Spleen (tissue), 11 donors: Measurements from ENCODE around the gene GAS2L3. TPM values are rescaled to one million over a fixed set of nuclear protein-coding genes. Genes with fewer than 3 reads are reported as not detected.
"Not testable (repeated sequence)": the region's sequence is repeated elsewhere in the genome, so short reads cannot be mapped to it uniquely, and the experiment has no call there.

ENCODE experiments used
- DNase-seq: peaks from one replicate; pipeline ENCODE4 v3.0.0-alpha.2; 2020
- H3K27ac ChIP-seq, 8 donors: fragments of 200-600 bp; sonication (generic) in 7 of 8; 1 replicate in 4 of 8; 2 replicates in 4 of 8; pipeline versions ENCODE4 v1.5.0 to v1.8.0; 2016 to 2021; ENCODE audit warnings: inconsistent platforms in 4 of 8, mild to moderate bottlenecking in 4 of 8, moderate library complexity in 1 of 8
- H3K27me3 ChIP-seq, 7 donors: fragments of 200-600 bp; sonication (generic) in 6 of 7; replicated peaks in 1 of 7; 1 replicate in 4 of 7; 2 replicates in 3 of 7; pipeline versions ENCODE4 v1.5.0 to v1.8.0; 2016 to 2021; ENCODE audit warnings: inconsistent platforms in 3 of 7, mild to moderate bottlenecking in 1 of 7
- H3K36me3 ChIP-seq, 6 donors: fragments of 200-600 bp; sonication (generic) in 5 of 6; 1 replicate in 4 of 6; 2 replicates in 2 of 6; pipeline versions ENCODE4 v1.5.0 to v1.8.0; 2016 to 2021; ENCODE audit warnings: inconsistent platforms in 2 of 6
- H3K4me1 ChIP-seq, 6 donors: fragments of 200-600 bp; sonication (generic) in 5 of 6; 1 replicate in 3 of 6; 2 replicates in 3 of 6; pipeline versions ENCODE4 v1.5.0 to v1.8.0; 2016 to 2021; ENCODE audit warnings: inconsistent platforms in 3 of 6
- H3K4me3 ChIP-seq, 8 donors: fragments of 200-600 bp; sonication (generic) in 7 of 8; 1 replicate in 4 of 8; 2 replicates in 4 of 8; pipeline versions ENCODE4 v1.5.0 to v1.8.0; 2016 to 2021; ENCODE audit warnings: inconsistent platforms in 4 of 8, mild to moderate bottlenecking in 4 of 8, moderate library complexity in 2 of 8
- H3K9me3 ChIP-seq, 8 donors: fragments of 200-600 bp; sonication (generic) in 7 of 8; 1 replicate in 4 of 8; 2 replicates in 4 of 8; pipeline versions ENCODE4 v1.5.0 to v1.8.0; 2016 to 2021; ENCODE audit warnings: inconsistent platforms in 4 of 8
- CTCF ChIP-seq, 11 experiments: fragments of 200-600 bp in 7 of 11; fragments of 450-650 bp in 4 of 11; sonication (generic) in 4 of 11; IDR thresholded peaks in 8 of 11; conservative IDR thresholded peaks in 3 of 11; 1 replicate in 7 of 11; 2 replicates in 4 of 11; pipeline versions ENCODE4 v1.4.0 to v1.8.0; 2016 to 2021; ENCODE audit warnings: antibody characterized with exemption in 11 of 11, inconsistent platforms in 4 of 11, mild to moderate bottlenecking in 1 of 11
- POLR2A ChIP-seq, 3 donors: fragments of 450-650 bp; IDR thresholded peaks; one replicate each; pipeline ENCODE4 v1.5.1; 2017; ENCODE audit warnings: antibody characterized with exemption in 3 of 3, mild to moderate bottlenecking in 1 of 3
- POLR2AphosphoS5 ChIP-seq, 3 donors: sonication (generic); formaldehyde crosslinking; IDR thresholded peaks; one replicate each; pipeline ENCODE4 v1.5.1; 2017; ENCODE audit warnings: antibody characterized with exemption in 3 of 3
- WGBS, 5 donors: extraction: QIAGEN DNeasy Blood & Tissue Kit in 3 of 5; methylation state at CpG; one replicate each; pipeline versions ENCODE4 v1.1.5 to v1.1.7; 2013 to 2018; 5-methylcytosine and 5-hydroxymethylcytosine counted together
- intact Hi-C: fragments of 100-400 bp; cut with DNase I; formaldehyde crosslinking; loops from one replicate; pipeline ENCODE4 v1.15.0; 2023; ENCODE audit warnings: low total_unique reads
- polyA plus RNA-seq, 3 donors: library from polyadenylated mRNA; stranded (reverse); fragments of 200-250 nt; gene quantifications; one replicate each; pipeline ENCODE4 v1.2.1, GENCODE V29; 2013
- total RNA-seq, 7 donors: library from RNA; depleted of rRNA in 3 of 7; stranded (reverse); fragments of >200 nt in 3 of 7; fragmentation: NEBNext Ultra II Directional in 4 of 7; extraction: Animal tissue kit (Norgen Biotek cat#: 25700) in 4 of 7; gene quantifications; one replicate each; pipeline versions ENCODE4 v1.1.0 to v1.2.1, GENCODE V29; 2016 to 2021
- donor health status: healthy with polysubstance abuse.
- donor health status: DM: no; HTN: no; CAD: no; lungs with moderate emphysema.
- donor health status: DM: no; HTN: no; CAD: no.
- donor health status: Bipolar disorder and iron deficiency.
- donor health status: healthy.
- donor health status: DM: no; HTN: no; CAD: no.
- donor health status: DM: yes; HTN: yes; CAD: no.

Gene GAS2L3
- total and polyA plus RNA-seq, 10 donors: 0.49 to 10.8 (median 6.5) TPM

- no peaks in the 10 kb centered on the region for H3K4me1 ChIP-seq
- no peak for DNase-seq
- 59 to 86% (median 75%) methylated on average over 2 of the region's 2 CpGs for WGBS, 5 donors
- no peak overlapping the region for H3K27ac ChIP-seq
- no peaks in the 10 kb centered on the region for H3K9me3 ChIP-seq
- no peak overlapping the region for H3K4me3 ChIP-seq
- H3K36me3 ChIP-seq: no peaks in the 10 kb centered on the region
- intact Hi-C loops: loop anchor here (10.0 kb wide), 2 partner anchors 201 to 321 kb away; partner anchors contain the start of gene SLC17A8
- H3K27me3 ChIP-seq: no peaks in the 10 kb centered on the region
- TF ChIP-seq POLR2A (IDR thresholded peaks at IDR 0.05) (no peak), POLR2AphosphoS5 (IDR thresholded peaks at IDR 0.05) (no peak), CTCF (IDR thresholded peaks at IDR 0.05 in 8 of 11, conservative IDR thresholded peaks at IDR 0.05 in 3 of 11) (no peak)
These were observed 17.8 kb upstream of the GAS2L3 start for GRCh38 chr12:100555722-100556121.

GRCh38 chr12:100557357-100557756 is 16.1 kb upstream of the GAS2L3 start:
- Histone ChIP-seq H3K36me3 (no peaks in the 10 kb centered on the region), H3K27me3 (no peaks in the 10 kb centered on the region), H3K4me3 (no peak overlapping the region), H3K27ac (no peak overlapping the region), H3K4me1 (no peaks in the 10 kb centered on the region), H3K9me3 (no peaks in the 10 kb centered on the region)
- intact Hi-C loops: loop anchor here (10.0 kb wide), 2 partner anchors 203 to 323 kb away; partner anchors contain the start of gene SLC17A8
- TF ChIP-seq POLR2AphosphoS5 (IDR thresholded peaks at IDR 0.05): no peak
- TF ChIP-seq POLR2A (IDR thresholded peaks at IDR 0.05): no peak
- no peak for TF ChIP-seq CTCF (IDR thresholded peaks at IDR 0.05 in 8 of 11, conservative IDR thresholded peaks at IDR 0.05 in 3 of 11)
- no peak for DNase-seq
- 91 to 99% (median 94%) methylated on average over 2 of the region's 2 CpGs for WGBS, 5 donors

- intact Hi-C loops: loop anchor here (10.0 kb wide), 2 partner anchors 204 to 324 kb away; partner anchors contain the start of gene SLC17A8
- not testable (repeated sequence) for DNase-seq
- WGBS, 5 donors: 91 to 95% (median 93%) methylated on average over 19 to 21 of the region's 21 CpGs; no CpG with 5 or more reads in 1 of the 5 donors
These were observed 14.2 kb upstream of the GAS2L3 start for GRCh38 chr12:100559261-100559660.

GRCh38 chr12:100564090-100564489 is 9.4 kb upstream of the GAS2L3 start:
- DNase-seq: no peak
- Histone ChIP-seq H3K4me3 (no peak overlapping the region), H3K27me3 (peaks cover 0 to 6% (median 0%) of the 10 kb centered on the region in 7 donors), H3K27ac (no peak overlapping the region), H3K4me1 (peaks cover 0 to 8% (median 0%) of the 10 kb centered on the region in 6 donors), H3K9me3 (no peaks in the 10 kb centered on the region), H3K36me3 (no peaks in the 10 kb centered on the region)
- WGBS, 5 donors: 35 to 47% (median 40%) methylated on average over 2 of the region's 2 CpGs
- TF ChIP-seq CTCF (IDR thresholded peaks at IDR 0.05 in 8 of 11, conservative IDR thresholded peaks at IDR 0.05 in 3 of 11): no peak
- no peak for TF ChIP-seq POLR2AphosphoS5 (IDR thresholded peaks at IDR 0.05)
- no peak for TF ChIP-seq POLR2A (IDR thresholded peaks at IDR 0.05)
- intact Hi-C loops: no loop called here

More at GRCh38 chr12:100559261-100559660, 14.2 kb upstream of the GAS2L3 start:
- H3K9me3 ChIP-seq, H3K27ac ChIP-seq, H3K4me3 ChIP-seq, H3K27me3 ChIP-seq, H3K36me3 ChIP-seq, H3K4me1 ChIP-seq: not testable (repeated sequence)
